HL-60 (cell line): ENCODE results near the gene MYLK4.

Experiments used
- GABPA ChIP-seq: IDR thresholded peaks from 2 replicates; pipeline ENCODE4 v1.6.1; 2012; ENCODE audit warnings: low read depth
- POLR2AphosphoS5 ChIP-seq: IDR thresholded peaks from 2 replicates; pipeline ENCODE4 v1.6.1; 2012; ENCODE audit warnings: low read depth
- TF ChIP-seq, protein P1 (sequence below): IDR thresholded peaks from one replicate; pipeline ENCODE4 v1.5.1; 2011; ENCODE audit warnings: low read length, control low read depth, inconsistent platforms; ENCODE audit not compliant: insufficient read depth
- TF ChIP-seq, protein P2 (sequence below): IDR thresholded peaks from 2 replicates; pipeline ENCODE4 v1.6.1; 2012; ENCODE audit warnings: low read depth; ENCODE audit not compliant: insufficient replicate concordance

DNA sequence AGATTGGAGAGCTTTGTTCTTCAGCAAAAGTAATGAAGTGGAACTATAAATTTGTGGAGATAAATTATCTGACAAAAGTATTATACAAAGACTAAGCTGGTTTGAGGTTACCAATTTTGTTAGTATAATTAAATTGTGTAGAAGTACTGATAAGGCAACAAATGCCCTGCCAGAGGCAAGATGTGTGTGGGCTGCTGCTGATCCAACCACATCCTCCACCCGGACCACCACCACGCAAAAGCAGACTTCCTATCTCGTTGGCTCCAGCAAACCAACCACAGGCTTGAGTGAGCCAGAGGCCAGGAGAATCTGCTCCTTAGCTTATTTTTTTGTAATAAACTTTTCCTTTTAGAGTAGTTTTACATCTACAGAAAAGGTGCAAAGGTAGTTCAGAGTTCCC lies 1.1 kb upstream of the MYLK4 start:
- TF ChIP-seq, protein P1, sequence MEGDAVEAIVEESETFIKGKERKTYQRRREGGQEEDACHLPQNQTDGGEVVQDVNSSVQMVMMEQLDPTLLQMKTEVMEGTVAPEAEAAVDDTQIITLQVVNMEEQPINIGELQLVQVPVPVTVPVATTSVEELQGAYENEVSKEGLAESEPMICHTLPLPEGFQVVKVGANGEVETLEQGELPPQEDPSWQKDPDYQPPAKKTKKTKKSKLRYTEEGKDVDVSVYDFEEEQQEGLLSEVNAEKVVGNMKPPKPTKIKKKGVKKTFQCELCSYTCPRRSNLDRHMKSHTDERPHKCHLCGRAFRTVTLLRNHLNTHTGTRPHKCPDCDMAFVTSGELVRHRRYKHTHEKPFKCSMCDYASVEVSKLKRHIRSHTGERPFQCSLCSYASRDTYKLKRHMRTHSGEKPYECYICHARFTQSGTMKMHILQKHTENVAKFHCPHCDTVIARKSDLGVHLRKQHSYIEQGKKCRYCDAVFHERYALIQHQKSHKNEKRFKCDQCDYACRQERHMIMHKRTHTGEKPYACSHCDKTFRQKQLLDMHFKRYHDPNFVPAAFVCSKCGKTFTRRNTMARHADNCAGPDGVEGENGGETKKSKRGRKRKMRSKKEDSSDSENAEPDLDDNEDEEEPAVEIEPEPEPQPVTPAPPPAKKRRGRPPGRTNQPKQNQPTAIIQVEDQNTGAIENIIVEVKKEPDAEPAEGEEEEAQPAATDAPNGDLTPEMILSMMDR: no peak
- TF ChIP-seq POLR2AphosphoS5 (no peak), GABPA (no peak)
- TF ChIP-seq, protein P2, sequence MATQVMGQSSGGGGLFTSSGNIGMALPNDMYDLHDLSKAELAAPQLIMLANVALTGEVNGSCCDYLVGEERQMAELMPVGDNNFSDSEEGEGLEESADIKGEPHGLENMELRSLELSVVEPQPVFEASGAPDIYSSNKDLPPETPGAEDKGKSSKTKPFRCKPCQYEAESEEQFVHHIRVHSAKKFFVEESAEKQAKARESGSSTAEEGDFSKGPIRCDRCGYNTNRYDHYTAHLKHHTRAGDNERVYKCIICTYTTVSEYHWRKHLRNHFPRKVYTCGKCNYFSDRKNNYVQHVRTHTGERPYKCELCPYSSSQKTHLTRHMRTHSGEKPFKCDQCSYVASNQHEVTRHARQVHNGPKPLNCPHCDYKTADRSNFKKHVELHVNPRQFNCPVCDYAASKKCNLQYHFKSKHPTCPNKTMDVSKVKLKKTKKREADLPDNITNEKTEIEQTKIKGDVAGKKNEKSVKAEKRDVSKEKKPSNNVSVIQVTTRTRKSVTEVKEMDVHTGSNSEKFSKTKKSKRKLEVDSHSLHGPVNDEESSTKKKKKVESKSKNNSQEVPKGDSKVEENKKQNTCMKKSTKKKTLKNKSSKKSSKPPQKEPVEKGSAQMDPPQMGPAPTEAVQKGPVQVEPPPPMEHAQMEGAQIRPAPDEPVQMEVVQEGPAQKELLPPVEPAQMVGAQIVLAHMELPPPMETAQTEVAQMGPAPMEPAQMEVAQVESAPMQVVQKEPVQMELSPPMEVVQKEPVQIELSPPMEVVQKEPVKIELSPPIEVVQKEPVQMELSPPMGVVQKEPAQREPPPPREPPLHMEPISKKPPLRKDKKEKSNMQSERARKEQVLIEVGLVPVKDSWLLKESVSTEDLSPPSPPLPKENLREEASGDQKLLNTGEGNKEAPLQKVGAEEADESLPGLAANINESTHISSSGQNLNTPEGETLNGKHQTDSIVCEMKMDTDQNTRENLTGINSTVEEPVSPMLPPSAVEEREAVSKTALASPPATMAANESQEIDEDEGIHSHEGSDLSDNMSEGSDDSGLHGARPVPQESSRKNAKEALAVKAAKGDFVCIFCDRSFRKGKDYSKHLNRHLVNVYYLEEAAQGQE: no peak
